Endometrial microvascular endothelial cells (primary cell): ENCODE data around the gene CARD18. TPM values are rescaled to one million over a fixed set of nuclear protein-coding genes. Genes with fewer than 3 reads are reported as not detected.

Source experiments
- in situ Hi-C: cut with HindIII; loops from 2 replicates; pipeline ENCODE4 v1.10.0; 2017; ENCODE audit warnings: low sequenced_read_pairs, low pct_unique_long_range_greater_than_20kb; ENCODE audit errors: inconsistent ontology term
- total RNA-seq: library from RNA; depleted of rRNA; stranded (reverse); fragments of >200 nt; gene quantifications from one replicate; pipeline ENCODE4 v1.2.3, GENCODE V29; 2015; ENCODE audit errors: inconsistent ontology term

CARD18 gene, protein sequence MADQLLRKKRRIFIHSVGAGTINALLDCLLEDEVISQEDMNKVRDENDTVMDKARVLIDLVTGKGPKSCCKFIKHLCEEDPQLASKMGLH
- total RNA-seq = not detected

DNA sequence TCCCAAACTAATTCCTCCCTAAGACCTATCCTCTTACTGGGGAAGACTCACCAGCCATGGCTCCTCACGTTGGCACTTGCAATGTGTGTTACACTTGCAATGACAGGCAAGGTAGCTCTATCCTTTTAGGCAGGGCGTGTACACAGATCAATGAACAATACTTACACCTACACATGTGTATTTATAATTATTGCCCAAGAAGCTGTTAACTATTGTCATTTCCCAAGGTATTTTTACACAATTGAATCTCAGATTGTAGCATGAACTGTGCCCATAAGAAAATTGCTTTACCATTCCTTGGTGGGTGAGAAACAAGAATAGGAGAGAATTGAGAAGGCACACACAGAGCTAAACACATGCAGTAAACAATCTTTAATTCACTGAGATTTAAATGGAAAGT, at the start of gene CARD18:
Gene CARD18 (minus strand): TSS at position 101 of the 400 bp plus-strand sequence. CDS start 43 bp downstream, at position 58.
- in situ Hi-C loops = no loop called here

DNA sequence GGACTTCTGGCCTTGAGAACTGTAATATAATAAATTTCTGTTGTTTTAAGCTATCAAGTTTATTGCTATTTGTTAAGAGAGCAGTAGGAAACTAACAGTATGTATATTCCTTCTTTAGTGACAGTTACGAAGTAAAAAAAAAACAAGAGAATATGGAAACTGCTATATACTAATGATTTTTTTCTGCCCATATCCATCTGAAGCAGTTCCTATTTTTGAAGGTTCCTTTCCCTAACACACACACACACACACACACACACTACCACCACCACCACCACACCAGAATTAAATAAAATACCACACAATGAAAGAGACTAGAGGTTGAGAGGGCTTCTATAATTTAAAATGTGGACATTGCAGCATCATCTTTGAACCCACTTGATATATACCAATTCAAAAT, 44.4 kb upstream of the CARD18 start:
- in situ Hi-C loops = no loop called here

DNA sequence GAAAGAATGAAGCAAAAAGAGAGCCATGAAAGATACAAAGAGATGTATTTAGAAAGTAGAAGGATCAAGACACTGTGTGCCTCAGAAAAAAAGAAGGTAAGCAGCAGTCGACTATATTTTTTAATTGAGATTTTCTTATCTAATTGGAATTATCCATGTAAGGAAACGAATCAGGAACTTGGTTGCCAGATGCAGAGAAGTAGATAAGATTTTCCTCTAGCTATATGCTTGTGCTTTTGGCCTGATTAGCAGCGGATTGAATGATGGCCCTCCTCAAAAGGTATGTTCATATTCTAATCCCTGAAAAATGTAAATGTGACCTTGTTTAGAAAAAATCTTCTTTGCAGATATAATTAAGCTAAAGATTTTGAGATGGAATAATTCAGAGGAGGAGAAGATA, 43.9 kb upstream of the CARD18 start:
- in situ Hi-C loops = no loop called here

DNA sequence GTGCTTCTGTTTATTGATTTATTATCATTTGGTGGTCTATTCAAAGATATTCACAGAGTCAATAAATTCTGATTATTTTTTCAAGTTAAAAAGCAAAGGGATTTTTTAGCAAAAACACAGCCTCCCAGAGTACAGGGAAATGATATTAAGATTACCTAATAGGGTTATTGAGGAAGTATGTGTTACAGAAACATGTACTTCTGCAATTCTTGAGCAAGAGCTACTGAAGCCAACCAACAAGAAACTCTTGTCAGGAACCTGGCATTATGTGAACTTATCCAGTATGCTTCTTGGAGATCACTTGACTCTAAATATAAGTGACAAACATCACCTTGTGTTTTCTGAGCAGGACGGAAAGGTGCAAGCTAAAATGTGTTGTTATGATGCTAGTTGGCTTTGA, 42.0 kb upstream of the CARD18 start:
- in situ Hi-C loops = no loop called here

DNA sequence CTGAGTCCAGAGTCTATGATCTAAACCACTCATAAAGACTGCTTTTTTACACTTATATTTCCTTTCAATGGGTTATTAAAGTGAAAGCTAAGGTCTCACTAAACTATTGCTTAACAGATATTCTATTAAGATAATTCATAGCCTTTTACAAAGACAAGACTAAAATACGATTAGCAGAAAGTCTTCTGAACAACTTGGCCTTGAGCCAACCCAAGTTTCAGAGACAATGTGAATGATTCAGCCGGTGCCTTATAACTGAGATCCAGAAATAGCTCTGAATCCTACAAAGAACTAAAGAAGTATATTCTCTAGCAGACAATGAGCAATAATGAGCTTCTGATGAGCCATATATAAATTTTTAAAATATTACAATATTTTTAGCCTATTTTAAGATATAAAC, 41.5 kb upstream of the CARD18 start:
- in situ Hi-C loops = no loop called here

DNA sequence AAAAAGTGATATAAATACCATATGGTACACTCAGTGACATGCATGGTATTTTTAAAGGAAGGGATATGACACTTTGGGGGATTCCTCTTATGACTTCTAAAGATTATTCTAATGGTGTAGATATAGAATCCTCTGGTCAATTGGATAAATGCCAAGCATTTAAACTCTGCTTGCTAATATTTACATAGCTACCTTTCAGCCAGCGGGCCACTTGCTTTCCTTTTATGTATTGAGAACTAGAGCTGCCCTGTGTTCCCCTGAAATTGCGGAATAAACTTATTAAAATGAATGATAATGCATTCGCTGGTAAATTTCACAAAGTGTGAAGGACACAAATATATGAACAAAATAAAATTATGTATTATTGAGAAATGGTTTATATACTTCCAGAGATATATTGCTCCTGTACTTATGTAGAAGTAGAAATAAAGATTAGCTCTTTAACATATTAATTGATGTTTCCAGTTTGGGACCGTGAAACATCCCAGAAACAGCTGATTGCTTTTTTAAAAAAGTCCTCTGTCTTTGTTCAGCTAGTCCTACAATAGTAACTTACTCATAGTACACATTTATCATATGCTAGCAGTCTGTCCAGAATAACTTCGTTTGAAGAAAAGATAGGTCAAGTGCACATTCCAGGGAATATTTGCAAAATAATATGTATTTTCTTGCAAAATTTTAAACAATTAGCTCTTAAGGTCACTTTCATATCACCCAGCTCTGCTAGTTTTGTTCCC, 40.1 kb upstream of the CARD18 start:
- in situ Hi-C loops = no loop called here

DNA sequence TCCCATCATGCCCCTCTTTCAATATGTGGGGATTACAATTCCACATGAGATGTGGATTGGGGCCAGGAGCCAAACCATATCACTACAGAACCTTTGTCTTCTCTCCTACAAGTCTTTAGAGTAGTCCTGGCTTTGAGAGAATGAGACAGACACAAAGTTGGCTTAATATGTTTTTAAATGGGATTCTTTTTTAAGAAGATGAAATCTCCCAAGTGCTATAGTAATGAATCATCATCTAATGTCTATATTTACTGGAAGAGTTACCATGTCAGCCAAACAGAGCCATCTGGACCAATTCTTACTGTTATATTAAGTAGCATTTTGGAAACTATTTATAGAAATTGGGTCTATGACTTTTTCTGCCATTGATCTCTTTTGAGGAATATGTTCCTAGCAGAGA, 38.1 kb upstream of the CARD18 start:
- in situ Hi-C loops = no loop called here

DNA sequence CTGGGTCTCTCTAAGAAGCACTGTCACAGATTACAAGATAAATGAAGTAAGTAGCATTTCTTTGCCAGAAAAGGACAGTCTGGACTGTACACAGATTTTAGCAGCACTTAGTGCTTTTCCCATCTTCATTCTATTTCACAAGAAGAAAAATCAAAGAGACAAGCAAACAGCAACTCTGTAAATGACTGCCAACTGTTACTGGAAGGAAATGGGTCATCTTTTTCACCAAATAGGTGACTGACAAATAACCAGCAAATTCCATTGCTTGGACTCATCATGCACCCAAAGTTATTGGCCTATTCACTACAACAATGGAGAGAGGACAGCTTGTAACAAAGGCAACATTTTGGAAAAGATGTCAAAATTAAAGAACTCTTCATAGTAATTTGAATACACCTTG, 28.9 kb upstream of the CARD18 start:
- in situ Hi-C loops = no loop called here

DNA sequence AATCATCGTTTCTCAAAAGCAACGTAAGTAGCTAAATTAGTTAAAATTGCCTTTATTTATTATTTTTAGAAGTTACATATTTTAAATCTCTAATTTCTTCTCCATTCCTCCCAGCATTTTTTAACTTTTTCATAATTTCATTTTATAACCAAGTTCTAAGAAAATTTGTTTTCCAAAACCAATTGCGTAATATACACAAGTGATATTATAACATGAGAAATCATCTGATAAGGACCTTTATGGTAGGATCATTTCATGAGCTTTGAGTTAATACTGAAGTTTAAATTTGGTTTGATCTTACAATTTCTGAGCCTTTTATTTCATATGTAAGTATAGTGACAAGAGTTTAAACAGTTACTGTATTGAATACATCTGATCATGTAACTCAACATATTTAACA, 27.7 kb upstream of the CARD18 start:
- in situ Hi-C loops = no loop called here

DNA sequence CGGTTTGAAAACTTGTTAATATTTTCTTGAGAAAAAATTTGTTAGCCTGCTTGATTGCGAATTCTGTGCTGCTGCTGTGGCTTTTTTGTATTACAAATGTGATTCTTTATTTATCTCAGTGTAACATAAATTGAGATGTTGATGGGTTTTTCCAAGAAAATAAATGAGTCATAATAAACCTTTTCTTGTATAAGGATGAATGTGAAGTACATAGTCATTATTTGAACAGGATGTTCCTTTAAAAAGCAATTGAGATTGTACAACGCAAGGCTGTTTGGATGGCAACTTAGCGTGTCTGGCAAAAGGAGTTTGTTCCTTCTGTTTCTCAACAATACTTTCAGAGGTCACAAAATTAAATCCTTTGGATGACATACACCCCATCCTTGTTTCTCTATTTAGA, 24.6 kb upstream of the CARD18 start:
- in situ Hi-C loops = no loop called here

DNA sequence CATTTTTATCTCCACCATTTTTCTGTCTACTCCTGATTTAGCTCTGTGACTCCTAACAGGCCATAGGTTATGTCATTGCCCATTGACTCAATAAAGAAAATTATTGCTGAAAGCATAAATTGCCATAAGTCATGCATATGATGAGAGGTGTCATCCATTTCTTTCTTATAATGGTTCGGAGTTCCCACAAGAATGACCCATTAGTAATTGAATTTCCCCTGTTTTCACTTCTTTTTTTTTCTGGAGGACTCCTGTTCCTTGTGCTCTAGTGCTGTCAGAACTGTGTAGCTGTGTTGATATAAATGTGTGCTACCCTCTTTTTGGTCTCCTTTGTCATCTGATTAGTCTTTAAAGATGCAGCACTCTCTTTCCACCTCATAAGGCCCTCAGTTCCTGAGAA, 22.9 kb upstream of the CARD18 start:
- in situ Hi-C loops = no loop called here

DNA sequence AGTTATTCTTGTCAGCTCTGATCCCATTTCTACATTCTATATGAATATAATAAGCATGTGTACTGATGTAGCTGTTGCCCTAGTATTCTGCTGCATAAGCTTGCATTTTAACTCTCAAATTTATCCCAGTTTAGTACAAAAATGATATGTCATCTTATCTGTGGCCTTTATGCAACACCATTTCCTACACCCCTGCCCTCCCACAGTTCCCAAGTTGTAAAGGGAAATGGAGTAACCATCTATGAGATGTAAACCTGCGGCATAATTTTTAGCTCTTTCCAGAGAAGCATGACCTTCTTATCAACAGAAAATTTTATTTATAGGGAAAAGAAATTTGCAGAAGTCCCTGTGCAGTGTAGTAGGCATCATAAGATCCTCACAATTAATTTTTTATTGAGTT, 18.9 kb upstream of the CARD18 start:
- in situ Hi-C loops = no loop called here

DNA sequence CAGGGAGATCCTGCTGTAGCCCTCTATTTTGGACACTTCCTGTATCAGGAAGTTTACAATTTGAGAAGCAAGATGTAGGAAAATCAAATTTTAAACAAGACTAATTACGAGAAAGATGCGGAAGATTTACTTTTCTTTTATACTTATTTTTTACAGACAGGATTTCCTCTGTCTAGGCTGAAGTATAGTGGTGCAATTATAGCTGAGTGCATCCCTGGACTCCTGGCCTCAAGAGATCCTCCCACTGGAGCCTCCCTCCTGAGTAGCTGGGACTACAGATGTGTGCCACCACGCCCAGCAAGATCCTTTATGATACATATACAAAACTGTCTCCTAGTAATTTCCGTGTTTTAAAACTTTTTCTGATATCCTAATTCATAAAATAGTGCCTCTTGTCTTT, 17.2 kb upstream of the CARD18 start:
- in situ Hi-C loops = no loop called here

DNA sequence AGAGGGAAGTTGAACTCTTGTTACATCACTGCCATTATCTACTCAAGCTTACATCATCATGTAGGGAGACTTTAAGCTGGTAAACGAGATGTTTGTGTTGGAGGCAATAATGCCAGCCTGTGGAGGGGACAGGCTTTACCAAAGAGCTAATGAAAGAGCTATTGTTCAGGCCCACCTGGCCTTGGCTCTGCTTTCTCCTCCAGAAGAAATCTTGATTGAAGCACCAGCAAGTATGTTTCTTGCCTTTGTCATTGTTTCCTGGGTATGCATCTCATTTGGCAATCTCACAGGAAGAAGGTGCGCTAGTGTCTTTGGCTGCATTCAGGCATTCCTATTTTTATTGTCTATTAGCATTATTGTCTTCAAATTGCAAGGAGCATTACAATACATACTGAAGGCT, 16.7 kb upstream of the CARD18 start:
- in situ Hi-C loops = no loop called here

DNA sequence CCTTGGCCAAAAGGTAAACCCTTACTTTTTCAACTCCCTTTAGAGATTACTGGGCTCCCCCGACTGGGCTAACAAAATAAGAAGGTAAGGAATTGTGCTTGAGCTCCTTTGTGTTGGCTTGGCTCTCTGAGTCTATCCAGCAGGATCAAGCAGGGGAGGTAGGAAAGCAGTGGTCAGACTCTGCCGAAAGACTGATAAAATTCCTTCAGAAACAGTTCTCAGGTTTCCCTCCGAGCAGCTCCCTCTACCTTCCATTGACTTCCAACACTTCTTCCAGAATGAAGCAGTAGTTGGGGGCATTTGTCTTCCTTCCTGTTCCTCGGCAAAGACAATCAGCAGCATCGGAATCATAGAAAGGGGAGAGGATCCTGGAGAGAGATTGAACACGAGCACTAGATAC, 16.1 kb upstream of the CARD18 start:
- in situ Hi-C loops = no loop called here

DNA sequence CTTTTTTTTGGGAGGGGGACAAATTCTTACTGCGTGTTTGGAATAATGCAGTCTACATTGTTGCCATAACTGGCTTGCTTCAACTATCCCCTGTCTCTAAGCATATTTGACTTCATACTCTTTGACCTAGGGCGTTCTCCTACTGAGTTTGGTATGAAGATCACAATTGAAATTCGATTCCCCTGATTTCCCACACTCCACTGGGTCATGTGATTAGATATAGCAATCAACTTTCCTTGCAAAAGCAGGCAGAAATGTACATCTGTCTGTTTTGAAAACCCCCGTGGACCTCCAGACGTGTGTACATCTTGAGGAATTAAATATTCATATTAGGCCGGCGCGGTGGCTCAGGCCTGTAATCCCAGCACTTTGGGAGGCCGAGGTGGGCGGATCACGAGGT, 13.8 kb upstream of the CARD18 start:
- in situ Hi-C loops = no loop called here

DNA sequence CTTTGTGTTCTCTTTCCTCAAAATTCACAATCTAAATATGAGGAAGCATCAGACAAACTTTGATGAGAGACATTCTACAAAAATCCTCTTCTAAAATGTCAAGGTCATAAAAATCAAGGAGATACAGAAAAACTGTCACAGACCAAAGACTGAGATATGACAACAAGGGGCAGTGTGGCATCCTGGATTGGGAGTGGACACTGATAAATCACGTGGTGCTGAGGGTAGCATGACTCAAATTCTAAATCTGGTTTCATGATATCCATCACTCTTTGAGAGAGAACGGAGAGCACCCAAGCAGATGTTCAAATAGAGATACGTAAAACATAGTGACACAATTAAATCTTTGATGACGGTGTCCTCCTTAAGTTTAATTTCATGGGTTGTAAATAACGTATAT, 13.0 kb upstream of the CARD18 start:
- in situ Hi-C loops = no loop called here

DNA sequence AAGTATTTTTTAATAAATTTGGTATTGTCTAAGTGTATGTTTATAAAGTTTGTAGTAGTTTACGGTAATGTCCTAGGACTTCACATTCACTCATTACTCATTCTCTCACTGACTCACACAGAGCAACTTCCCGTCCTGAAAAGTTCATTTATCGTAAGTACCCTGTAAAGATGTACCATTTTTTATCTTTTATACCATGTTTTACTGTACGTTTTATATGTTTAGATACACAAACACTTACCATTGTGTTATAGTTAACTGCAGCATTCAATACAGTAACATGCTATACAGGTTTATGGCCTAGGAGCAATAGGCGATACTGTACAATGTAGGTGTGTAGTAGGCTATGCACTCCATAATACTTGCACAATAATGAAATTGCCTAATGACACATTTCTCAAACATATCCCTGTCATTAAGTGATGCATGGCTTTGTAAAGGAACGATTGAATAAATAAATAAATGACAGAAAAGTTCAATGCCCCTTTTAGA, 12.5 kb upstream of the CARD18 start:
- in situ Hi-C loops = no loop called here

DNA sequence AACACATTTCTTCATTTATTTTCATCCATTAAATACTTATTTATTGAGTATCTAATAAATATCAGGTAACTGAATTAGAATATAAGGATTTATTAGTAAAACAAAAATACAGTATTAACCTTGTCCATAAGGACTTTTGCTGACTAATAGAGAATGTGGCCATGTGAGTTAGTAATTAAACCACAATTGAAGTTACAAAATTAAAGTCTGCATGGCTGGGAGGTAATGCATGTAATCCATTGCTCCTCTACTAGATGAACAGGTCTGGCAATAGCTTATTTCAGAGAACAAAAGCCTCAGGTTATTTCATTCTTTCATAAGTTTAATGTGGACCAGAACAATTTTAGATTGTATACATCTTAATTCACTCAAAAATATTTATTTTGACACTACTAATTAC, 9.9 kb upstream of the CARD18 start:
- in situ Hi-C loops = no loop called here

DNA sequence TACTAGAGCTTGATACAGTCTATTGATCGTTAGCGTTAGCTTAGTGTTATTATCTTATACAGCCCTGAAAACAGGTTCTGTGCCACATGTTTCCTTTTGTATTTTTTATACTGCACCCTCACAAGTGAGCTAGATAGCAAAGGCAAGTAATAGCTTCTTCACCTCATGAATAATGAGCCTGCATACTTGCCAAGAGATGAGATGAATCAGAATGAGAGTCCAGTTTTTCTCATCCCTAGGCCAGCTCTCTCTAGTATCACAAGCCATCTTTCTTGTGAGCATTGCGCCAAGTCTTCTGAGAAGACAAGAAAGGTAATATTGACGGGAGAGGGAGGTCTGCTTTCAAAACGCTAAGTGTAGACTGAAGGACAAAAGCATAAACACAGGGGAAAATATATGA, 8.7 kb upstream of the CARD18 start:
- in situ Hi-C loops = no loop called here

DNA sequence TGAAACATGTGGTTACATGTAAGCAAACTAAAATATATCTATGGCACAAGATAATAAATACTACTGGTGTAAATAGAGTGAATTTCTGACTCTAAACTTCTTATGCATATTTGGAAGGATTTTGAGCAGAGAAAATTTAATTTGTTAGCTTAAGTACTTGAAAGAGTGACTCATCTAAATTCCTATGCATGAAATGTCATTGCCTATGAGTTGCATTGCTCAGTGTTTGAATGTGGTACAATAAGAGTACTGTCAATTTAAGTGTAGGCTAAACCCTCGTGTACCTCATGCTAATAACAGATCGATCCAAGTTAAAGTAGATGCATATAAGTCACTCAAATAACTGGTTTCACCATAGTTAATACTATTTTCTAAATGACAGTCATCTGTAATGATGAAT, 5.3 kb upstream of the CARD18 start:
- in situ Hi-C loops = no loop called here
